Activated CD4-positive, alpha-beta memory T cell treated with anti-CD3 and anti-CD28 coated beads for 36 hours (primary cell): ENCODE data around the gene PSMD7. TPM values are rescaled to one million over a fixed set of nuclear protein-coding genes. Genes with fewer than 3 reads are reported as not detected.

ENCODE experiments used
- CTCF ChIA-PET: fragments of 350-600 bp; sonication (Branson Sonifier 250); formaldehyde crosslinking; loops from one replicate; lab custom pipeline; 2021; ENCODE audit warnings: antibody characterized with exemption, inconsistent platforms; lab: Charles Lee
- POLR2A ChIA-PET: fragments of 350-600 bp; sonication (Branson Sonifier 250); formaldehyde crosslinking; loops from one replicate; lab custom pipeline; 2021; ENCODE audit warnings: antibody characterized with exemption; lab: Charles Lee
- DNase-seq: peaks from one replicate; pipeline ENCODE4 v3.0.0-alpha.2; 2020
- H3K27ac Mint-ChIP-seq: one replicate; pipeline ENCODE4 v1.8.0; 2021; ENCODE audit warnings: mixed read lengths
- H3K27me3 Mint-ChIP-seq: one replicate; pipeline ENCODE4 v1.8.0; 2021; ENCODE audit warnings: mixed read lengths
- H3K36me3 Mint-ChIP-seq: one replicate; pipeline ENCODE4 v1.8.0; 2021; ENCODE audit warnings: mixed read lengths
- H3K4me1 Mint-ChIP-seq: one replicate; pipeline ENCODE4 v1.8.0; 2021; ENCODE audit warnings: low read depth, mixed read lengths
- H3K4me3 Mint-ChIP-seq: one replicate; pipeline ENCODE4 v1.8.0; 2021; ENCODE audit warnings: mild to moderate bottlenecking, mixed read lengths
- H3K9me3 Mint-ChIP-seq: one replicate; pipeline ENCODE4 v1.8.0; 2021; ENCODE audit warnings: mixed read lengths
- intact Hi-C: fragments of 100-400 bp; cut with micrococcal nuclease; formaldehyde crosslinking; loops from one replicate; pipeline ENCODE4 v1.15.1; 2023
- total RNA-seq, 2 experiments: library from RNA; stranded (reverse); gene quantifications; one replicate each; pipeline ENCODE4 v1.2.3, GENCODE V29; 2021

PSMD7 gene
- total RNA-seq, 2 experiments from 2014 or later = 119 to 123 TPM

DNA sequence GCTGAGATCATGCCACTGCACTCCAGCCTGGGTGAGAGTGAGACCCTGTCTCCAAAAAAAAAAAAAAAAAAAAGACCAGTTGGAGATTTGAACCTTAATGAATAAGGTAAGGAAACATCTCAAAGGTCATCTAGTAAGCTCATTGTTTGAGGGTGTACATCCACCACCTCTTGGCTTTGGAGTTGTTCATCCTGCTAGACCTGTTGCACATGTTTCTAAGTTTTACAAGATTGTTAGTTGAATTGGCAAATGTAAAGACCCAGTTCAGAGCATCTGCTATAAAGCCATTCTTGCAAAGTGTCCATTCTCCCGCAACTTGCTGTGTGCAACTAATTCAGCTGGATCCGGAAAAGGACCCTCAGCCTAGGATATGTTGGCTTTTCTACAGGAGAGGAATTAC is 1.5 kb downstream of the PSMD7 start:
- no peaks in the 10 kb centered on the region for H3K27me3 Mint-ChIP-seq
- H3K4me3 Mint-ChIP-seq = peak overlapping the region; percentile 87
- H3K27ac Mint-ChIP-seq = no peak overlapping the region
- DNase-seq = no peak
- POLR2A ChIA-PET = interaction anchor here (1.0 to 1.8 kb wide), 2 partner anchors 8 to 70 kb away, joined by 3 to 7 read pairs; no protein-coding TSS in a partner anchor
- intact Hi-C loops = loop anchor here (5.0 to 10.0 kb wide), 2 partner anchors 849 to 1347 kb away; partner anchors contain the start of genes KARS1, TERF2IP and ZFP1
- CTCF ChIA-PET = interaction anchor here (3.7 kb wide), 1 partner anchor 11 kb away, joined by 29 read pairs; no protein-coding TSS in a partner anchor
- H3K36me3 Mint-ChIP-seq = peaks cover 41% of the 10 kb centered on the region
- peaks cover 31% of the 10 kb centered on the region for H3K4me1 Mint-ChIP-seq
- H3K9me3 Mint-ChIP-seq = no peaks in the 10 kb centered on the region

DNA sequence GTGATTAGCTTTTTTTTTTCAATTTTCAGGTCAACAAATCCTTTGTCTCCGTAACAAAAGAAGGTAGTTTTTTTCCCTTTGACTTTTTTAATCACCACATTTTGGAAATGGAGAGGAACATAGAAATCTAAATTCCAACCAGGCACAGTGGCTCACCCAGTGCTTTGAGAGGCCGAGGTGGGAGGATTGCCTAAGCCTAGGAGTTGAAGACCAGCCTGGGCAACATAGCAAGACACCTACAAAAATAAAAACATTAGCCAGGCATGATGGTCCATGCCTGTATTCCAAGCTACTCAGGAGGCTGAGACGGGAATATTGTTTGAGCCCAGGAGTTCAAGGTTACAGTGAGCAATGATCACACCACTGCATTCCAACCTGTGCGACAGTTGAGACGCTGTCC is 5.7 kb downstream of the PSMD7 start:
- ChIA-PET CTCF (interaction anchor here (1.6 kb wide), 1 partner anchor 27 kb away, joined by 4 read pairs; no protein-coding TSS in a partner anchor), POLR2A (no interaction called here)
- H3K4me3 Mint-ChIP-seq = no peak overlapping the region
- no peaks in the 10 kb centered on the region for H3K9me3 Mint-ChIP-seq
- H3K36me3 Mint-ChIP-seq = peaks cover 64% of the 10 kb centered on the region
- H3K4me1 Mint-ChIP-seq = peaks cover 25% of the 10 kb centered on the region
- intact Hi-C loops = no loop called here
- peak overlapping the region; percentile 76 for H3K27ac Mint-ChIP-seq
- H3K27me3 Mint-ChIP-seq = no peaks in the 10 kb centered on the region
- no peak for DNase-seq

DNA sequence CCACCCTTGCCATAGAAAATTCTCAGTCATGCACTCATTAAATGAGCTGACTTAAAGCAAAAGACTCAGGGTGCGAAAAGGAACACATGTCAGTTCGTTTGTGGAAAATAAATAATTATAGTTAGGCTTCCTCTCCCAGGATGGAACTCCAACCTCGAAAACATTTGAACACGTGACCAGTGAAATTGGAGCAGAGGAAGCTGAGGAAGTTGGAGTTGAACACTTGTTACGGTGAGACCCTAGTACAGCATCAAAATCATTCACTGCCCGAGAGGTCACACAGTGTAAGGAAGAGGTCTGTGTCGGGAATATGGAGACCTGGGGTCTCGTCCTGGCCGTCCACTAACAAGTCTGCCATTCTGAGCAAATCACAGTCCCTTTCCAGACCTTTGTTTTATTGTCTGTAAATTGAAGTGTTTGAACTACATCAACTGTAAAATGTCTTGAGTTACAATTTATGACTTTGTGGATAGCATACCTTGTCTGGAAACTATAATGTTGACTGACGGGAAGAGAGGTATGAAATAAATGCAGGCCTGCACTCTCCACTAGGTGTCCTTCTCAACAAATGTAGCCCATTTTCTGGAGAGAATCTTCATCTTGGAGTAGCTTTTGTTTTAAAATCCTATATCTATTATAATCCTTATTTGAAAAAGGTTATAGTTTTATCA is 7.7 kb downstream of the PSMD7 start:
- intact Hi-C loops = no loop called here
- DNase-seq = no peak
- ChIA-PET CTCF (interaction anchor here (0.6 to 1.5 kb wide), 3 partner anchors 8 to 13 kb away, joined by 3 to 7 read pairs (median 4); no protein-coding TSS in a partner anchor), POLR2A (no interaction called here)
- no peak overlapping the region for H3K4me3 Mint-ChIP-seq
- no peaks in the 10 kb centered on the region for H3K27me3 Mint-ChIP-seq
- no peak overlapping the region for H3K27ac Mint-ChIP-seq
- H3K4me1 Mint-ChIP-seq = peaks cover 16% of the 10 kb centered on the region
- H3K9me3 Mint-ChIP-seq = no peaks in the 10 kb centered on the region
- H3K36me3 Mint-ChIP-seq = peaks cover 61% of the 10 kb centered on the region

DNA sequence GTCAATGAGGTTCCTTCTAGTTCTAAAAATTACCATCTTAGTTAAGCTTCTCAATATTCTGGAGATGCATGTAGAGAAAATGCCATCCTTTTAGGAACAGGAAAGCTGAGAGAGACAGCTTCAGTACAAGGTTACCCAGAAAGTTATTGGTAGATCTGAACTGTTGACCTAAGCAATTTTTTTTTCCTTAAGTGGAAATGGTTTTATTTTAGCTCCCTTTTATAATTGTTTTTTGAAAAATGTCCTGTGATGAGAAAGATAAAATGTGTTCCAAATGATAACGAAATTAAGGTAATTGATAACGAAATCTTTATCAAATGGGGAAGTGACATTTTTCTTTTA is 8.2 kb downstream of the PSMD7 start:
- peaks cover 11% of the 10 kb centered on the region for H3K4me1 Mint-ChIP-seq
- ChIA-PET CTCF (interaction anchor here (1.2 to 1.5 kb wide), 2 partner anchors 13 kb away, joined by 4 to 7 read pairs; no protein-coding TSS in a partner anchor), POLR2A (no interaction called here)
- H3K9me3 Mint-ChIP-seq = no peaks in the 10 kb centered on the region
- H3K27ac Mint-ChIP-seq = no peak overlapping the region
- DNase-seq = no peak
- peaks cover 57% of the 10 kb centered on the region for H3K36me3 Mint-ChIP-seq
- intact Hi-C loops = loop anchor here (5.0 kb wide), 1 partner anchor 127 kb away; no protein-coding TSS in a partner anchor
- H3K27me3 Mint-ChIP-seq = no peaks in the 10 kb centered on the region
- H3K4me3 Mint-ChIP-seq = no peak overlapping the region

- no peak overlapping the region for H3K4me3 Mint-ChIP-seq
- no peaks in the 10 kb centered on the region for H3K9me3 Mint-ChIP-seq
- peaks cover 52% of the 10 kb centered on the region for H3K36me3 Mint-ChIP-seq
- ChIA-PET CTCF (interaction anchor here (0.6 to 1.5 kb wide), 3 partner anchors 12 to 133 kb away, joined by 3 to 7 read pairs (median 4); no protein-coding TSS in a partner anchor), POLR2A (interaction anchor here (1.2 kb wide), 1 partner anchor 8 kb away, joined by 7 read pairs; the partner anchor contains the start of gene PSMD7)
- H3K27me3 Mint-ChIP-seq = no peaks in the 10 kb centered on the region
- intact Hi-C loops = loop anchor here (5.0 kb wide), 1 partner anchor 127 kb away; no protein-coding TSS in a partner anchor
- DNase-seq = no peak
- no peak overlapping the region for H3K27ac Mint-ChIP-seq
- peaks cover 7% of the 10 kb centered on the region for H3K4me1 Mint-ChIP-seq
Observed at GRCh38 chr16:74305281-74305680, 8.7 kb downstream of the PSMD7 start.

GRCh38 chr16:74305978-74306784 is 9.6 kb downstream of the PSMD7 start:
- intact Hi-C loops = loop anchor here (5.0 kb wide), 1 partner anchor 126 kb away; no protein-coding TSS in a partner anchor
- no peaks in the 10 kb centered on the region for H3K9me3 Mint-ChIP-seq
- H3K36me3 Mint-ChIP-seq = peaks cover 48% of the 10 kb centered on the region
- no peak for DNase-seq
- H3K27ac Mint-ChIP-seq = peak overlapping the region; percentile 51
- H3K27me3 Mint-ChIP-seq = no peaks in the 10 kb centered on the region
- peaks cover 7% of the 10 kb centered on the region for H3K4me1 Mint-ChIP-seq
- POLR2A ChIA-PET = interaction anchor here (1.2 kb wide), 1 partner anchor 9 kb away, joined by 7 read pairs; the partner anchor contains the start of gene PSMD7
- H3K4me3 Mint-ChIP-seq = no peak overlapping the region
- CTCF ChIA-PET = interaction anchor here (0.6 kb wide), 1 partner anchor 1473 kb away, joined by 3 read pairs; no protein-coding TSS in a partner anchor

DNA sequence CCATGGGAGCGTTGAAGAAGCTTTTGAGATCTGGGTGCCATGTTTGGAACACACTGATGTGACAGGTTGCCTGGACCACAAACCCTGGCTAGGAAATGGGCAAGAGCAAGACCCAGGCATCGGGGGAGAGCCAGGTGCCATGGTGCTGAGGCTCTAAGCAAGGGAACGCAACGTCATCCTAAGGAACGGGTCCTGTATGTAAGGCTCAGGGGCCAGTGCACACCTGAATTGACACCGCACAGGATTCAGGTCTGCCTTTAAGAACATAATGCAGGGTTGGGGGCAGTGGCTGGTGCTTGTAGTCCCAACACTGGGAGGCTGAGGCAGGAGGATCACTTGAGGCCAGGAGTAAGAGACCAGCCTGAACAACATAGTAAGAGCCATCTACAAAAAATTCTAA is 10.8 kb downstream of the PSMD7 start:
- Mint-ChIP-seq H3K36me3 (peaks cover 41% of the 10 kb centered on the region), H3K27me3 (no peaks in the 10 kb centered on the region), H3K27ac (no peak overlapping the region), H3K4me3 (no peak overlapping the region), H3K4me1 (peaks cover 7% of the 10 kb centered on the region), H3K9me3 (no peaks in the 10 kb centered on the region)
- no peak for DNase-seq
- ChIA-PET CTCF (no interaction called here), POLR2A (no interaction called here)
- intact Hi-C loops = loop anchor here (5.0 kb wide), 1 partner anchor 125 kb away; no protein-coding TSS in a partner anchor

DNA sequence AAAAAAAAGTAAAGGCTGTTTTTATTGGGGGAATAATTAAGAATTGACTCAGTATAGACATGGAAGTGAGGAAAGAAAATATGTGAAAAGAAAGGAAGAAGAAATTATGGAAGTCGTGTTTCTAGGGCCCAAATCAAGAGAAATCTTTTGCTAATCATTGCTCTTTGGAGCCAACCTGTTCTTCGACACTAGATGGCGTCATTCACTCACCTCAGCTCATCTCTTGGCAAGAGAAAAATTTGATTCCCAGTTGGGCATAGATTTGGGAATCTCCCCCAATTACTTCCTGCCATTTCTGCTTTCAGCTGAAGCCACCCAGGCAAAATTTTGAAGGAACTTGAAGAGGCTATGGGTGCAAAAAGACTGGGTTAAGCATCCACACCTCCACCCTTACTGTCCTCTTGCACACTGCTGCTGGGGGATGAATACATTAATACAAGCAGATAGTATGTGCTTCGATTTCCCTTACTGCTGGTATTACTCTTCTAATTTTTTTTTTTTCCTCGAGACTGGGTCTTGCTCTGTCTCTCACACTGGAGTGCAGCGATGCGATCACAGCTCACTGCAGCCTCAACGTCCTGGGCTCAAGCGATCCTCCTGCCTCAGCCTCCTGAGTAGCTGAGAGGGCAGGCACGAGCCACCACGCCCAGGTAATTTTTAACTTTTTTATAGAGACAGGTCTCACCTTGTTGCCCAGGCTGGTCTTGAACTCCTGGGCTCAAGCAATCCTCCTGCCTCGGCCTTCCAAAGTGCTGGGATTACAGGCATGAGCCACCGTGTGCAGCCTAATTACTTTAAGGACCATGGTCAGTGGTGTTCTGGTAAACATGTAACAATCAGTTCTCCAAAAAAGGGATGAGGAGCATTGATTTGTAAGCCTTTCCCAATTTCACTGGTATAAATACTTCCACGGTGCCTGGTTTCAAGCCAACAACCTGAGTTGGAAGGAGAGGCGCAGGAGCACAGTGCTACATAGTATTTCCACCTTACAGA is 13.5 kb downstream of the PSMD7 start:
- Mint-ChIP-seq H3K27ac (no peak overlapping the region), H3K36me3 (peaks cover 30% of the 10 kb centered on the region), H3K4me3 (no peak overlapping the region), H3K9me3 (no peaks in the 10 kb centered on the region), H3K27me3 (no peaks in the 10 kb centered on the region), H3K4me1 (peaks cover 7% of the 10 kb centered on the region)
- POLR2A ChIA-PET = interaction anchor here (0.6 kb wide), 1 partner anchor 626 kb away, joined by 3 read pairs; no protein-coding TSS in a partner anchor
- no peak for DNase-seq
- intact Hi-C loops = loop anchor here (5.0 kb wide), 1 partner anchor 122 kb away; no protein-coding TSS in a partner anchor
- CTCF ChIA-PET = interaction anchor here (0.6 to 2.8 kb wide), 6 partner anchors 9 to 41 kb away, joined by 3 to 29 read pairs (median 5); partner anchors contain the start of gene PSMD7

DNA sequence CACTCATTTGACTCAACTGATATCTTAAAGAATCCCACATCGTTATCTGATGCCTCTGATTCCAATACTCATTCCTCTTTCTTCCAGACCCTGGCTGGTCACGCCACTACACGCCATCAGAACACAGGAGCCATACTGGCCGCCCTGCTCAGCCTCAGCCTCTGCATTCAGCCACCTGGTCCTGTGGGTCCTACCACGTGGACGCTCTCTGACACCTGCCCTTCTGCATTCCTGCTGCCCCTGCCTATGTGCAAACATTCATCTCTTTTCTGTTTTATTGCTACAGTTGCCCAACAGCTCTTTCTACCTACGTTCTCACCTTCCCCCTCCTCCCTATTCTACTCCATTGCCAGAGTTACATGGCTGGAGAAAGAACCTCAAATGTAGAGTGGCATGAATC is 18.4 kb downstream of the PSMD7 start:
- no peak overlapping the region for H3K4me3 Mint-ChIP-seq
- H3K4me1 Mint-ChIP-seq = no peaks in the 10 kb centered on the region
- no peaks in the 10 kb centered on the region for H3K27me3 Mint-ChIP-seq
- ChIA-PET POLR2A (no interaction called here), CTCF (no interaction called here)
- H3K9me3 Mint-ChIP-seq = no peaks in the 10 kb centered on the region
- intact Hi-C loops = no loop called here
- peaks cover 8% of the 10 kb centered on the region for H3K36me3 Mint-ChIP-seq
- H3K27ac Mint-ChIP-seq = no peak overlapping the region
- DNase-seq = no peak

DNA sequence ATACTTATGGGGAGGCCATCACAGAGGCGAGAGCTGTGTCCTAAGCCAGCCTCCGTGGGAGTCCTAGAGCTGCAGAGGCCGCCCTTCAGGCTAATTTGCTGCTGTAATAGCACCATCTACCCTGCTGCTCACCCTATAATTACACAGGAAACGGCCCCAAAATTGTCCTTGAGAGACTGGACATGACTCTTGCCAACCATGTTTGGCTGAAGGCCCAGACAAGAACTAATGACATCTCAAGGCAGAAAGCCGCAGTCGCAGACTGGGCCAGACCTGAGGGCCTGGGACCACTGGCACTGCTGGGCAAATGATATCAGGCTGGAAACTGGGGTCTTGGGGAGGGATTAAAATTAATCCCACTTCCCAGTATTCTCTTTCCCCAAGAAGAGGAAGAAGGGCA is 24.1 kb downstream of the PSMD7 start:
- H3K36me3 Mint-ChIP-seq = peaks cover 2% of the 10 kb centered on the region
- no peaks in the 10 kb centered on the region for H3K4me1 Mint-ChIP-seq
- intact Hi-C loops = no loop called here
- ChIA-PET POLR2A (interaction anchor here (0.7 kb wide), 1 partner anchor 31 kb away, joined by 3 read pairs; no protein-coding TSS in a partner anchor), CTCF (interaction anchor here (1.8 kb wide), 1 partner anchor 11 kb away, joined by 6 read pairs; no protein-coding TSS in a partner anchor)
- H3K4me3 Mint-ChIP-seq = no peak overlapping the region
- no peaks in the 10 kb centered on the region for H3K9me3 Mint-ChIP-seq
- no peak overlapping the region for H3K27ac Mint-ChIP-seq
- no peak for DNase-seq
- no peaks in the 10 kb centered on the region for H3K27me3 Mint-ChIP-seq

DNA sequence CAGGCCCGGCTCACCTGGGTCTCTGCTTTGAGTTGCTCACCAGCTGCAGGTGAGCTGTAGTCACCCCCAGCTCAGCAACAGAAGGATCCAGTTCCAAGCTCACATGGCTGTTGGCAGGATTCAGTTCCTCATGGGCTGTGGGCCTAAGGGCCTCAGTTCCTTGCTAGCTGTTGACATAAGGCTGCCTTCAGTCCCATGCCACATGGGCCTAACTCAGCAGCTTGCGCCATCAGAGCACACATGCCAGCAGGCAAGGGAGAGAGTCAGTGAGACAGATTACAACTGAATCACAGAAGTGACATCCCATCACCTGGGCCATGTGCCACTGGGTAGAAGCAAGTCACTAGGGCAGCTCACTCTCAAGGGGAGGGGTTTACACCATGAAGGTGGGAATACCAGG is 24.7 kb downstream of the PSMD7 start:
- Mint-ChIP-seq H3K4me1 (no peaks in the 10 kb centered on the region), H3K9me3 (no peaks in the 10 kb centered on the region), H3K4me3 (no peak overlapping the region), H3K27ac (no peak overlapping the region), H3K36me3 (peaks cover 8% of the 10 kb centered on the region), H3K27me3 (no peaks in the 10 kb centered on the region)
- ChIA-PET CTCF (interaction anchor here (1.8 kb wide), 1 partner anchor 12 kb away, joined by 6 read pairs; no protein-coding TSS in a partner anchor), POLR2A (no interaction called here)
- DNase-seq = no peak
- intact Hi-C loops = no loop called here
